Measurements from ENCODE around the gene RNPEPL1.
A peak's percentile ranks its signal among the peaks of the same experiment; 100 is the strongest.

DNA sequence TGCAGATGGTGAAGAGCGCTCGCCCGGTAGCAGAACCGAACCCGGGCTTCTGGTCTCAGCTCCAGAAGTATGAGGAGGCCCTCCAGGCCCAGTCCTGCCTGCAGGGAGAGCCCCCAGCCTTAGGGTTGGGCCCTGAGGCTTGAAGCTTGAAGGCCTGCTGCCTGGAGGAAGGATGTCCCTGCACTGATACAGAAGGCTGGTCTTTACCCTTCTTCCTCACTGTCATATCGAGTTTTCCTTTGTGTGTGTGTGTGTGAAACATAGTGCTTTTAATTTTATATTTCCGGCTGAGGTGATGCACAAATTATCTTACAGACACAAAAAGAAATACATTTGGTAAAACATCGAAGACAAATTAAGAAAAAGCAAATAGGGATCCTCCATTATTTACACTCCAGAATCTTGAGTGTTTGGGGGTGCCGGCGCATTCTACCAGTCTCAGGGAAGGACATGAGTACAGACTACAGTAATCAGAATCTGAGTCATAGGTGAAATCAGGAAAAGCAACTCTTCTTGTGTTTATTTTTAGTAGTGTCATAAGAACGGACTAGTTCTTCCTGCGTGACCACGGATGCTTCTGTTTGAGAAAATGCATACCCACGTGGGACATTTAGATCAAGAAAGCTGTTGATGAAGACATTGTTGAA, 6.8 kb upstream of the RNPEPL1 start:
- TF ChIP-seq, protein P1, sequence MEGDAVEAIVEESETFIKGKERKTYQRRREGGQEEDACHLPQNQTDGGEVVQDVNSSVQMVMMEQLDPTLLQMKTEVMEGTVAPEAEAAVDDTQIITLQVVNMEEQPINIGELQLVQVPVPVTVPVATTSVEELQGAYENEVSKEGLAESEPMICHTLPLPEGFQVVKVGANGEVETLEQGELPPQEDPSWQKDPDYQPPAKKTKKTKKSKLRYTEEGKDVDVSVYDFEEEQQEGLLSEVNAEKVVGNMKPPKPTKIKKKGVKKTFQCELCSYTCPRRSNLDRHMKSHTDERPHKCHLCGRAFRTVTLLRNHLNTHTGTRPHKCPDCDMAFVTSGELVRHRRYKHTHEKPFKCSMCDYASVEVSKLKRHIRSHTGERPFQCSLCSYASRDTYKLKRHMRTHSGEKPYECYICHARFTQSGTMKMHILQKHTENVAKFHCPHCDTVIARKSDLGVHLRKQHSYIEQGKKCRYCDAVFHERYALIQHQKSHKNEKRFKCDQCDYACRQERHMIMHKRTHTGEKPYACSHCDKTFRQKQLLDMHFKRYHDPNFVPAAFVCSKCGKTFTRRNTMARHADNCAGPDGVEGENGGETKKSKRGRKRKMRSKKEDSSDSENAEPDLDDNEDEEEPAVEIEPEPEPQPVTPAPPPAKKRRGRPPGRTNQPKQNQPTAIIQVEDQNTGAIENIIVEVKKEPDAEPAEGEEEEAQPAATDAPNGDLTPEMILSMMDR (IDR thresholded peaks at IDR 0.05 in 2 of 3, conservative IDR thresholded peaks at IDR 0.05 in 1 of 3; ENCODE audit: control insufficient read depth in 2 of 3, extremely low read depth in 1 of 3, insufficient read depth in 1 of 3, low read depth in 3 of 3, low read length in 3 of 3): 0 out of 6 replicates have a peak, but pooled peaks of 1 of the 3 experiments have one; percentile 2
- TF ChIP-seq POLR2AphosphoS5 (IDR thresholded peaks at IDR 0.05; ENCODE audit: low read length) (no peak; the same call in 1 of the 2 replicates), GATAD2B (conservative IDR thresholded peaks at IDR 0.05; ENCODE audit: low read depth) (no peak), SUZ12 (IDR thresholded peaks at IDR 0.05; ENCODE audit: unreplicated experiment) (no peak)
- TF ChIP-seq, protein P2, sequence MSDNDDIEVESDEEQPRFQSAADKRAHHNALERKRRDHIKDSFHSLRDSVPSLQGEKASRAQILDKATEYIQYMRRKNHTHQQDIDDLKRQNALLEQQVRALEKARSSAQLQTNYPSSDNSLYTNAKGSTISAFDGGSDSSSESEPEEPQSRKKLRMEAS (IDR thresholded peaks at IDR 0.05; ENCODE audit: low read depth, low read length): peak; percentile 50; the same call in 1 of the 2 replicates
- TF ChIP-seq, protein P3, sequence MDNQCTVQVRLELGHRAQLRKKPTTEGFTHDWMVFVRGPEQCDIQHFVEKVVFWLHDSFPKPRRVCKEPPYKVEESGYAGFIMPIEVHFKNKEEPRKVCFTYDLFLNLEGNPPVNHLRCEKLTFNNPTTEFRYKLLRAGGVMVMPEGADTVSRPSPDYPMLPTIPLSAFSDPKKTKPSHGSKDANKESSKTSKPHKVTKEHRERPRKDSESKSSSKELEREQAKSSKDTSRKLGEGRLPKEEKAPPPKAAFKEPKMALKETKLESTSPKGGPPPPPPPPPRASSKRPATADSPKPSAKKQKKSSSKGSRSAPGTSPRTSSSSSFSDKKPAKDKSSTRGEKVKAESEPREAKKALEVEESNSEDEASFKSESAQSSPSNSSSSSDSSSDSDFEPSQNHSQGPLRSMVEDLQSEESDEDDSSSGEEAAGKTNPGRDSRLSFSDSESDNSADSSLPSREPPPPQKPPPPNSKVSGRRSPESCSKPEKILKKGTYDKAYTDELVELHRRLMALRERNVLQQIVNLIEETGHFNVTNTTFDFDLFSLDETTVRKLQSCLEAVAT (IDR thresholded peaks at IDR 0.05): peak; percentile 55

Data from GM12878 (cell line).